Measurements from ENCODE around the gene RAPGEF3. TPM values are rescaled to one million over a fixed set of nuclear protein-coding genes. Genes with fewer than 3 reads are reported as not detected.

Gene RAPGEF3
- 16.6 TPM for total RNA-seq

GRCh38 chr12:47758834-47759690, at the start of gene RAPGEF3:
RAPGEF3 (minus strand) TSS chr12:47758880; CDS start chr12:47758556, 324 bp downstream.

GRCh38 chr12:47773062-47773857, 14.6 kb upstream of the RAPGEF3 start, which contains the start of gene SLC48A1:
SLC48A1 (plus strand) TSS chr12:47773238; CDS start chr12:47773305, 67 bp downstream.

DNA sequence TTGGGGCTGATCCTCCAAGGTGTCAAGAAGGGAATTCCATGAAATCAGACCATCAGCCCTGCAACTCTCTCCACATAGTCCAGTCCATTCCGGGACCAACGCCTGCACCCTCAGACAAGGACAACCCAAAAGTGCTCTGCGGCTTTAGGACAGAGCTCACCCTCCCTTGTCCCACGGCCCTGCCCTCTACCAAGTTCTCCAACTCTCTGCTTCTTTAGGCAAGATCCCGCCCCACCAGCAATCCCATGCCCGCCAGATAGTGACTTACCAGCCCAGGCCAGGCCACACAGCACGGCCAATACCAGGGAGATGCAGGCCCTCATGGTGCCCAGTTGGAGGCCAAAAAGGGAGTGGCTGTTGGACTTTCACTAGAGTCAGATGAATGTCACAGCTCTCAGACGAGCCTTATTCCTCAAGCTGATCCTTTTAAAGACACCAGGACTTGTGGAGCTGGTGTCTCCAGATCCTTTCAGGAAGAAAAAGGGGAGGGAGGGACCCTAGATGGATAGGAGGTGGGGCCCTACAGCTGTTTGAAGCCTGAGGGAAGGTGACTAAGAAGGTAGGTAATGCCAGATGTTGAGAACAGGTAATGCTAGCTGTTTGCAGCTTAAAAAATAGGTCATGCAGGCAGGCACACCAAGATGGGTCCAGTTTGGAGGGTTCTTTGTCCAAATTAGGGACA, 33.4 kb downstream of the RAPGEF3 start, which contains the start of gene ENDOU:
Gene ENDOU (minus strand): TSS at position 400 of the 682 bp plus-strand sequence. CDS start 77 bp downstream, at position 323.

GRCh38 chr12:47705566-47706425, 52.9 kb downstream of the RAPGEF3 start, which contains the start of gene RPAP3:
RPAP3 (minus strand) TSS chr12:47706030; CDS start chr12:47702840, 3,190 bp downstream.

Other genes with a start within 250 kb of the RAPGEF3 start
- 36.7 TPM for gene RPAP3, start 52.9 kb downstream of the RAPGEF3 start, total RNA-seq
- not detected for gene ENDOU, start 33.4 kb downstream of the RAPGEF3 start, total RNA-seq
- gene SLC48A1, start 14.4 kb upstream of the RAPGEF3 start, total RNA-seq = 21.0 TPM
- gene HDAC7, start 61.0 kb upstream of the RAPGEF3 start, total RNA-seq = 6.5 TPM
- gene VDR, start 146.1 kb upstream of the RAPGEF3 start, total RNA-seq = 0.23 TPM
- gene TMEM106C, start 204.7 kb upstream of the RAPGEF3 start, total RNA-seq = 92.5 TPM
- gene COL2A1, start 245.6 kb upstream of the RAPGEF3 start, total RNA-seq = 2.5 TPM

All from diencephalon (tissue), 1 donor.